Activated CD8-positive, alpha-beta memory T cell treated with anti-CD3 and anti-CD28 coated beads for 48 hours (primary cell): ENCODE results near the gene SH3RF3.

Experiments used
- DNase-seq, 3 experiments: peaks; one replicate each; pipeline ENCODE4 v3.0.0-alpha.2; 2020; ENCODE audit warnings: low read depth in 2 of 3, low spot score in 2 of 3

SH3RF3 gene

DNA sequence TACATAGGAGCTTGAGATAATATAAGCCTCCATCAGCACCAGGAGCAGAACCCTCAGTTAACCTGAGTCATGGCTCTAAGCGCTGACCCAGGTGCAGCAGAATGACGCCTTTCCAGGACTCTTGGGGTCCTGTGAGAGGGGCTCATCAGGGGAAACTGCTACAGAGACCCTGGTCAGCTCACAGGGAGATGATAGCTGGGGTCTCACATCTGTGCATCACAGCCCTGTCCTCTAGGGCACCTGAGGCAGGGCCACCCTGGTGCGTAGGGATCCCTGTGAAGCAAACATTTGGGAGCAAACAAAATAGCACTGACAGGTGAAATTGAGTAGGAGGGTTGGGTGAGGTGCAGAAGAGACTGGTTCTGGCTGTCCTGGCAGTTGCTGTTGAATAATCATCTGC lies 219.2 kb downstream of the SH3RF3 start:
- no peak for DNase-seq

DNA sequence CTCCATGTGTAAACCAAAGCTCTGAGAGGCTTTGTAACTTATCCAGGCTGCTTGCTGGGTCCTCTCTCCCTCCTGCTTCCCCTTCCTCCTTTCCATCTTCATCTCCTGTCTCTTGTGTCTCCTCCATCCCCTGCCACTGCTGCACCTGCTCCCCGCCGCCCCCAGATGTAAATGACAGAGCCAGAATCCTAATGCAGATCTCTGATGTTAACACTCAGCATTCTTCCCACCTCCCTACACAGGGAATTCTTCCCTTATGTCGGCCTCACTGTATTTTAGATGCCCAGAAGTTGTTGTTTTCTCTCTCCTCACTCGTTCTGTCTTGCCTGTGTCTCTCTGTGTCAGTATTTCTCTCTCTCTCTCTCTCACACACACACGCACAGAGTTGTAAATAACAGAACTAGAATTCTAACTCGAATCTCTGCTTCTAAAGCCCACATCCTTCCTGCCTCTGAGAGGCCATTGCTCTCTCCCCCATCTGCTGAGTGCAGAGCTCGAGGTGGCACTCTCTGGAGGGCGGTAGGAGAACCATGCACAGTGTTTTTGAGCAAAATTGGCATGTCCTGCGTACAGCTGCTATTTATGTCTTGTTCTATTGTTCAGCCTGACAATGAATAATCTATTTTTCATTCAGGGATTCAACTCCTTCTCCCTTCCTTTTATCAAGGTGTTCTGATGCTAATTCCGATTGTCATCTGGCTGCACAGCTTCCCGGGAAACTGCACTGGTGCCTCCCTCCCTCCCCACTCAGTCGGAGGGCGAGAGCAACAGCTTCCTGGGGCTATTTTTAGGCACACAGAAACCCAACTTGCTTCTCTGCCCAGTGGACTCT lies 219.9 kb downstream of the SH3RF3 start:
- DNase-seq: no peak

DNA sequence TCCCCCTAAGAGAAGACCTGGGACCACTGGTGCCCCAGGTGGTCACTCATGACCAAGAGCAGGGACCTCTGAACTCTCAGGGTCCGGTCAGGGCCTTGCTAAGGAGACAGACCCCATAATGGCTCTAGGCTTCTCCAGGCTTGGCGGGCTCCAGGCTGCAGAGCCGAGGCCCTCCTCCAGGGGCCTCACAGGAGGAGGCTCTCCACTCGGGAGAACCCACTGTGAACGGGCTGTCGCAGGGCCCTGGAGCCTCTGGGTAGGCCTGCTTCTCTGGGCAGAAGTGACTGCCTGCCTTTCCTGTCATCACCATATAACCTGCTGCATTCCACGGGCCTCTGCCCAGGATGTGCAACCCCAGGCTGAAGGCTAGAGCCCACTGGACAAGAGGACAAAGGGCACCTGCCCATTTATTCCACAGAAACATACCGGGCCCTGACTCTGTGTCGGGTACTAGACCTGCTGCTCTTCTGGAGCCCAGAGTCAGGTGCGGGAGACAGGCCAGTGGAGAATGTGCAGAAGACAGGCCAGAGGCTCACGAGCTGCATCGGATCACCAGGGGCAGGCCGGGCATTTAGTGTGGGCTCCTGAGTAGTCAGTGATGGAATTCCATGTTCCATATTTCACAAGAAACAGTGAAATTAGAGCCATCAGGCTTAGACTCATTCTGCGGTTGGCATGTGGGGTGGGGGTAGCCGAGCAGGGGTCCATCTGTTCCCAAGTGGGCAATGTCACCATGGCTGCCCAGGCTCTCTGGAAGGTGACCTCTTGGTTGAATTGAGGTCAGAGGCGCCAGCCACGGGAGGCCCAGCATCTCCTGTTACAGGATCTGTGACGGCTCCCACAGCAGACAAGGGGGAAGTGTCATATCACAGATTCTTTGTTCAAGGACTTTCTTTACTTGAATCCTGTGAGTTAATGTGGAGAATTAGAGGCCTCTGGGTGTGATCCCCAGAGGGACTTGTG lies 220.8 kb downstream of the SH3RF3 start:
- no peak for DNase-seq

DNA sequence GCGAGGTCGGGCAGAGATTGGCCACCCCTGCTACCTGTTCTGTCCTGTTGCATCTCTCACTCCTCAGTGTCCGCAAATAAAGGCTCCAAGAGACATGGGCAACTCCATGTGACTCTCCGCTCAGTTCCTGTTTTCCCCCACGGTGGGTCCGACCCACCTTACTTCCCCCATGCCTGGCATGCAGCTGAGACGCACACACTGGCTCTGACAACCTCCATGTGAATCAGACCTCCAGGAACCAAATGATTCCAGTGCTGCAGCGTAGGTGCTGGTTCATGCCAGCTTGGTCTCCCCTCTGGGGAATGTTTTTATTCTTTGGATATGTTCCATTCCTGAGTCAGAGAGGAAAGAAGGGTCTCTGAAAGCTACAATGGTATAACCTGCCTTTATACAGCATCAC lies 221.5 kb downstream of the SH3RF3 start:
- no peak for DNase-seq

DNA sequence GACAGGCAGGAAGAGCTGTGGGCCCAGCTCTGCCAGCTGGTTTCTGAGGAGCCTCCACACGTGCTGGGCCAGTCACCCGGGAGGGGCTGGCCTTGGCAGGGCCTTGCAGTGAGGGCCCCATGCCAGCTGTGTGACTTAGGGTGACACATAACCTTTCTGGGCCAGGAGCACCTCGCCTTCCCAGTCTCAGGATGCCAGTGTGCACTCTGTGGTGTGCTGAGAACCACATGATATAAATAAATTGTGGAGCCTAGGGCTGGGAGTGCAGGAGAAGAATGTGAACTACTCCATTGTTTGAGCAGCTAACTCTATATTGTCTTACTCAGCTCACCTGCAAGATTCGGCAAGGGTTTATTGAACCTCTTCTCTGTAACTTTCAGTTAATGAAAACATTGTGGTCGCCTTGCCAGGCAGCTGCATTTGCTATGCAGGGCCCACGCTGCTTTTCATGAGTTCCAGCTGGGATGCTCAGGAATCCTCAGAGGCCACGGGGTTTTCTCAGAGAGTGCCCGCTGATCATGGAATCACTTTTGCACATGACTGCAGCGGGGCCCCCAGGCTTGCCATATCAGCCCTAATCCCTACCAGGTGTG lies 222.3 kb downstream of the SH3RF3 start:
- no peak for DNase-seq

DNA sequence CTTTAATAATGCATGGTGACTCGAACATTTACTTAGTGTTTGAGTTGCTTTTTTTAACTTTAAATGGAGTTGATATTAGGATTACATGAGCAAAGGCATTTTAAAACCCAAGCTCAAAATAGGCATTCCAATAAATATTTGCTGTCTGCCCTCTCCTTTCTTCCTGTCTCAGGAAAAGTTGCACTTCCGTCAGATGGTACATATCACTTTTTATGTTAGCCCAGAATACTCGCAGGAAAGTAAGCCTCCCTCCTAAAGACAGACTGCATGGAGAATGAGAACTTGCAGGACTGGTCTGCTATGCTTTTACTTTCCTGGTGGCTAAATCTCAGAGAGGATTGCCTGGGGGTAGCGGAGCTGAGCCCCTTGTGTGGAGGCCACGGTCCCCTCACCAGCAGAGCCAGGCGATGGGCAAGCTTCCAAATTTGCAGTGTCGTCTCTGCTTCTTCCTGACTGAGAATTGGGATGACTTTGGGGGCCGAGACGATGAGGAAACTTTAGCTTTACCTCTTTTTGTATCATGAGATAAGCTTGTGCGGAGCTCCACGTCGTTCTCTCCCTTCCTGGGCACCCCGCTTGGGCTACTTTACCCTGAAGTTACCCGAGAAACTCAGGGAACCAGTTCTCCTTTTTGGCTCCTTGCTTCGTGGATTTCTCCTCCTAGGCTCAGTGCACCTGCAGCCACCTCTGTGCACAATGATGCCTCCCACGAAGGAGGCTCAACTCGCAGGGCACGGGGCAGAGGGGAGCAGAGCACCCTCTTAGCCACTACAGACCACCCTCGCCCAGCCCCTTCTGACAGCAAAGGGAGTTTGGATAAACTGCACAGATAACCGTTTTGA lies 223.3 kb downstream of the SH3RF3 start:
- no peak for DNase-seq

DNA sequence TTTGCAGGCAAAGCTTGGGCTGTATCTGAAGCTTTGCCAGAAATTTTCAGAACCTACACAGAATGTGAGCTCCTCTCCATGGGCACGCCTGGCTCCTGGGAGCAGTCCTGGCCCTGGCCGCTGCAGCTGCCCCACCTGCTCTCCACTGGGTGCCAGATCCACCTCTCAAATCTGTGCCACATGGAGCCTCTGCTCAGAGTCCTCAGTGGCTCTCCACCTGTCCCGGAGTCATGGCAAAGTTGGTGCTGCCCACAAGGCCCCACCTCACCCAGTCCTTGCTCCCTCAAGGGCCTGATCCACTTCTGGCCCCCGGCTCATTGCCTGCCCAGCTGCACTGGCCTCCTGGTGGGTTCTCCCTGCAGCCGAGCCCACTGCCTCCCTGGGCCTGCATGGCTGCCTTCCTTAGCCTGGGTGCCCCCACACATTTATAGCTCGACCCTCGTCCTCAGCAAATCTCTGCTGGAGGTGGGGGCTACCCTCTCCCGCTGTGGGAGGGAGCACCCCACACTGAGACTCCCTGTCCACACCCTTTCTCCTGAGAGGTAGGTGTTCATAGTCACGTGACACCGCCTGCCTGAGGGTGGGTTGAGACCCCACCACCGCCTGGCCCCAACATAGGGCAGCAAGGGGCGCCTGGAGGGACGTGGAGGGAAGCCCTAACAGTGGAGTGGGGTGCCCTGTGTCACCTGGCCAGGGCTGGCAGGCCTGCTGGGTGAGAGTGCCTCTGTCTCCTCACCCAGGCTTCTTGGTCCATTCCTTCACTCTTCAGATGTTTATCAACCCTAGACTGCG lies 224.1 kb downstream of the SH3RF3 start:
- no peak for DNase-seq

DNA sequence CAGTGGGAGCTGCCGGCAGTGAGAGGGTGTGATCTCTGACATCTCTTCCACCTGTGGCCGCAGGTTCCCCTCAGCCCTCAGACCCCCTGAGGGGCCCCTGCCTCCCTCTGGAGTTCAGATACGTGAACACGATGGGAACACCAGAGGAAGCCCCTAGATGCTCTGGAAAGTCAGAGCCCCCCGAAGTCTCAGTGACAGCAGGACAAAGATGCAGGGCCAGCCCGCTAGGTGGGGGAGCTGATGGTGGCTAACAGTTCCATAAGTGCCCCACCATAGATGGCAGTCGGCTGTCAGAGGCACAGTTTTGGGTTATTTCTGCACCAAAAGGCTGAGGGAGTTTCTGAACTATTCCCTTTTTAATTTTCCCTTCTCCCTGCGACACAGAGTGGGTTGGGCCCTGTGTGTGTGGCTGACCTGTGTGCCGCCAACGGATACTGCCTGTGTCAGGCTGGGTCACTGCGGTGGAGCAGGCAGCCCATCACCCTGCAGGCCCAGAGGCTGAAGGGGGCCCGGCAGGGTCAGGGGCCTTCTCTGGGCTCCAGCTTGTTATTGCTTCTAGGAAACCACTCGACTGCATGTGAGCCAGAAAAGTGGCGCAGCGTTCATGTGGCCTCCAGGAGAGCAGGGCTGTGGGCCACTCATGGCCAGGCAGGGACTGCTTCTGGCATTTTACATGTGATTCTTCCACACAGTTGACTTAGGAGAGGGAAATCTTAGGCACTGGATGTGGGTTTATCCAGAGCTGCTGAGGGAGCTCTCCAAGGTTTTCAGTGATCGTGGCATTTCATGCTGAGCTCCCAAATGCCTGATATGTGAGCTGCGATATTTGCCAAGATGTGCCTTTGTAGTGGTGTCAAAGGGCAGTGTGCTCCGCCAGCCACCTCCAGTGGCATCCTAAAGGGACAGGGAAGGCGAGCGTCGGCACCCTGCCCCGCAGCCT lies 225.1 kb downstream of the SH3RF3 start:
- no peak for DNase-seq

DNA sequence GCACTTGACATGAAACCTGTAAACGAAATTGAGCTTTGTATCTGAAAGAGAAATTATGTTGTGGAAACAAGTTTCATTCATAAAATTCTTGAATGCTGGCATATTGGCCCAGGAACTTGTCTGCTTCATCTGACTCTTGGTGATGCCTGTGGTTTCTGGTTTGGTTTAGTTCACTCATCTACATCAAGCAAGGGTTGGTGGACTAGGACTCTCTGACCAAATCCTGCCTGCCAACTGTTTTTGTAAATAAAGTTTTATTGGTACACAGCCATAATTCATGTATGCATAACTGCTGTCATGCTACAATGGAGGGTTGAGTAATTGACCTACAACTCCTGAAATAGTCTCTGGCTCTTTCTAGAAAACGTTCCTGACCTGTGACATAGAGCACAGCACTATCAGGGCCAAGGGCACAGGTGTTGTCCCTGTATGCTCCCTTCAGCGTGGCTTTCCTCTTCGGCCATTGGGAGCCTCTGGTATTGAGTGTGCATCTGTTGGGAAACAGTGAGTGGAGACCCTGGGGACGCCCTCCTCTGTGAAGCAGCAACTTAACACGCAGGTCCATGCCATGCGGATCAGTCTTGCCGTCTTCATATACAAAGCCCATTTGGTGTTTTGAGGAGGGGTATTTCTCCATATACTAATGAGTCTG lies 226.3 kb downstream of the SH3RF3 start:
- DNase-seq: no peak

DNA sequence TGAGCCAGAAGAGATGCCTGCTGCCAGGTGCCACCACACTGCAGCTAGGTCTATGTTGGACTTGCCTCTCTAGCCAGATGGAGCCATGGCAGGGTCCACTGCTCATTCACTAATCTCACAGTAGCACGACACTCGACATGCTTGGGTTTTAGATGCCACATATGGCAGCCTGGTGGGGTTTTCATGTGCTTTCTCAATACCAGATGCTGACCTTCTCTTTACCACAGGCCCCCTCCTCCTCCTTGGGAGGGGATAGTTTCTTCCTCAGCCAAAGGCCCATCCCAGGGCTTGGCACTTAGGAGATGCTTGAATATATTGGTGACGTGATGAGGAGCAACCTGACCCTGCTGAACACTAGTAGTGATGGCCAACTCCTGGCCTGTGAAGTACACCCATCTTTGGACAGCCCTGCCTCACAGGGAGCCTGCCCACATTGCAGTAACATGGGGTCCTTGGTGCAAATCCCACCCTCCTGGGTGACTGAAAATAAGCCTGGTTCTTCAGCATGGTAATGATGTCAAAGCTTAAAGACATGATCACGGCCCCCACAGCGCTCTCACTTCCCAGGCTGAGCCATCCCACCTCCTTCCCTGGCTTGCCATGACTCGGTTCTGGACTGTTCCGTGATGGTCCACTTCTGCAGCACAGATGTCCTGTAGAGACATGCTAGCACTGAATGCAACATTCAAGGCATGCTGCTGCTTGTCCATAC lies 227.5 kb downstream of the SH3RF3 start:
- no peak for DNase-seq

DNA sequence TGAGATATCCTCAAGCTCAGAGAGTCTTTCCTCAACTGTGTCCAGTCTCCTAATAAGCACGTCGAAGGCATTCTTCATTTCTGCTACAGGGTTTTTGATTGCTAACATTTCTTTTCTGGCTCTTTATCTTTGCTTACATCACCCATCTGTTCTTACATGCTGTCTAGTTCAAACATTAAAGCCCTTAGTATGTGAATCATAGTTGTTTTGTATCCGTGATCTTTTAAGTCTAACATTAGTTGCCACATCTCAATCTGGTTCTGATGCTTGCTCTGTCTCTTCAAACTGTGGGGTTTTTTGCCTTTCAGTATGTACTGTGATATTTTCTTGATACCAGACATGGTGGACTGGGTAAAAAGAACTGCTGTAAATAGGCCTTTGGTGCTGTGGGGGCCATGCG lies 235.2 kb downstream of the SH3RF3 start:
- DNase-seq: no peak

DNA sequence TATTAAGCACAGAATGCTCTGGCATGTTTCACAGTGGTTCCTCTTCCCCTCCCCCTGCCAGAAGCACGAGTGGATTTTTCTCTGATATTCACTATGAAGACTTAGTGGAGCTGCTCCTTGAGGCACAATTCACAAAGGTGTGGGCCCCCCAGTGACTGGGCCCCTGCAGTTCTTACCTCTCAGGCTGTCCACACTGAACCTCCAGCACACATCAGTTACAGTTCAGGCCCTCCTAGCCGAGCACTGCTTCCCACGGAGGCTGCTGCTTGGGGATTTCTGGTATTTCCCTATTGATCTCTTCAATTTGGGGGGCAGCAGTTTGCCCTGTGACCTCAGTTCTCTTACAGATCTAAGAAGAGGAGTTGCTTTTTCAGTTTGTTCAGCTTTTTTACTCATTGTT lies 236.1 kb downstream of the SH3RF3 start:
- DNase-seq: no peak

DNA sequence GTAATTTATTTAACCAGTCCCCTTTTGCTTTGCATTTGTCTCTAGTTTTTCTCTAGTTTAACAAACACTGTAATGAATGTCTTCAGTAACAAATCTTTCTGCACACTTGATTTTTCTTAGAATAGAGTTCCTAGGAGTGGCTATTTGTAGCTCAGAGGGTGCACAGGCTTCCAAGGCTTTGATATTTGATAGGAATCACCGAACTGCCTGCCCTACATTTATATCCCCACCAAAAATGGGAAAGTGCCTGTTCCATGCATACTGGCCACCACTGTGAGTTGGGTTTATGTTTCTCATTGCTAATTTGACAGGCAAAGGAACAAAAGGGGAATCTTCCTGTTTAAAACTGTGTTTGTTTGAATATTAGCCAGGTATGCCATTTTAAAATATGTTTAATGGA lies 238.7 kb downstream of the SH3RF3 start:
- DNase-seq: no peak

DNA sequence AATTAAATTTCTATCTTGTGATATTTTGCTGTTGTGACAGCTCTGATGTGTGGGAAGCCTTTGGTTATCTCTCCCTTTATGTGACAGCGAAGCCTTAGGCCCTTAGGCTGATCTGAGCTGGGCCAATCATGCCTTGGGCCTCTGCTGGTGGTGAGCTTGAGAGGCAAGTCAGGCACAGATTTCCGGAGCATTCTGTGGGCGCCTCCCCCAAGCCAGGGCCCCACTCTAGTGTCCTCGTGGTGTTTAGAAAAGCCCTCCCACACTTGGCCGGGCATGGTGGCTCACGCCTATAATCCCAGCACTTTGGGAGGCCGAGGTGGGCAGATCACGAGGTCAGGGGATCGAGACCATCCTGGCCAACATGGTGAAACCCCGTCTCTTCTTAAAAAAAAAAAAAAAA lies 239.8 kb downstream of the SH3RF3 start:
- no peak for DNase-seq

DNA sequence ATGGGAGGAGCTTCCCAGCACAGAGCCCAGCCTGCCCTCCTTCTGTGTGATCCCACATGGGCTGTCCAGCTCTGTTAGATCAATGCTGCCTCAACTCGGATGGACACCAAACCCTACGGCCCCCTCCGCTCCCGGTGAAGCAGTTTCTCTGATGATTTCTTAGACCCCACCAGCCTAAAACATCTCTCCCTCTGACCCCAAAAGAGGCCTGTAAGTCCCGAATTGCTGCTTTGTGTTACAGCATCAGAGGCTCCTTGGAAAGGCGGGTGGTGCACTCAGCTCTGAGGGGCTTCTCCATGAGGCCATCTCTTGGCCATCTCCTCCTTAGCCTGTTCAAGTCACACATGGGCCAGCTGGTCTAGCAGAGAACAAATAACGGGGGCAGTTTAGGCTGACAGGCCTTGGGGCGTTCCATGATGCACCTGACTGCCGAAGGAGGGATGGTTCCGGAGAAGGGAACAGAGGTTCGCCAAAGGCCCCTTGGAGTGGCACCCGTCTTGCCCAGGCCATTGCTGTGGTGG lies 240.7 kb downstream of the SH3RF3 start:
- no peak for DNase-seq

DNA sequence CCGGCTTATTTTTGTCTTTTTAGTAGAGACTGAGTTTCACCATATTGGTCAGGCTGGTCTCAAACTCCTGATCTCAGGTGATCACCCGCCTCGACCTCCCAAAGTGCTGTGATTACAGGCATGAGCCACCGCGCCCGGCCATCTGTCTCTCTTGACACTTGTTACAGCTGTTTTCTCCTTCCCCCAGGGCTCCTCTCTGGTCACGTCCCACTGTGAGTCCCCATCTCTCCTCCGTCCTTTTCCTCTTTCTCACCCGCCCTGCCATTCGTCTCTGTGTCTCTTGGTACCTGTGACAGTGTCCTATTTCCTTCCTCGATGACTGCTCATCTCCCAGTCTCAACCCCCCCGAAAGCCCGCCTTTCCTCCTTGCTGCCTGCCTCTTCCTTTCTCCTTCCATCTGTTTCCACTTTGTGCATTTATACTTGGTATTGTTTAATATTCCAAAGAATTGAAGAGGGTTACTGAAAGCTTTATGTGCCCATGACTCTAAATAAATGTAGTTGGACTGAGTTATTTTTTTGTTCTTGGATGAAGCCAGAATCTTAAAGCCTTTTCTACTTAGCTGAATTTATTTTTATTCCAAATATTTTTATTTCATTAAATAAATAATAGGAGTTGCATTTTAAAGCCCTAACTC lies 241.5 kb downstream of the SH3RF3 start:
- DNase-seq: no peak

DNA sequence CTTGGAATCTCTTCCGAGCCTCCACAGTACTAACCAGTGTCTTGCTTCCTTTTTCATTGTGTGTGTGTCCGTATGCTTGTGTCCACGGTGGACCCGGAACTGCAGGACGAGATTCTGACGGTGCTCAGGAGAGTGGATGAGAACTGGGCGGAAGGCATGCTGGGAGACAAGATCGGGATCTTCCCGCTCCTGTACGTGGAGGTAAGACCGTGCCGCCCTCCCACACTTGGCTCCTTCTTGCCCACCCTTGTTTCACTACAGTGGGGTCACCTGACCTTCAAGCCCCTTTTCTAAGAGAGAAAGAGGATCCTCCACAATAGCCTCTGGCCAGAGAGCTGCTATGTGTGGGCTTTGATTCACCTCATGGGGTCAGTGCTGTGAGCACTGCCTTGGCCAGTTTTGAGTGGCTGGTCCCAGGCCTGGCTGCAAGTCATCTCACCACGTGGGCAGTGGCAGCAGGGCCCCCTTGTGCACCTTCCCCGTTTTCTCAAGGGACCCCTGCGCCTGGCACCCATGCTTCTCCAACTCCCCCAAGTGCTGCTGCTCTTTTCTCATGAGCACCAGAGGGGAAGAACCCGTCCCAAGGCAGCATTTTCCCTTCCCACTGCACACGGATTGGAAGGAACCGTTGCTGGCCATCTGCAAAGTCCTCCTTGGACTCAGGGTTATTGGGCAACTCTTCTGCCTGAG lies 242.6 kb downstream of the SH3RF3 start:
- no peak for DNase-seq
